Left lung (tissue), 10 donors: Measurements from ENCODE around the gene CD63. TPM values are rescaled to one million over a fixed set of nuclear protein-coding genes. Genes with fewer than 3 reads are reported as not detected.

Experiments
- ATAC-seq: fragments of 200-7000 bp; cut with Tn5 transposase; one replicate; pipeline ENCODE4 v1.9.1; 2020; ENCODE audit warnings: moderate library complexity
- DNase-seq, 4 donors: peaks; one replicate each; pipeline ENCODE4 v3.0.0-alpha.2; 2013 to 2020
- H3K27ac ChIP-seq, 2 donors: fragments of 200-600 bp; sonication (generic) in 1 of 2; one replicate each; pipeline versions ENCODE4 v1.5.0 to v1.8.0; 2020 to 2021
- H3K27me3 ChIP-seq, 2 donors: fragments of 200-600 bp; sonication (generic) in 1 of 2; one replicate each; pipeline versions ENCODE4 v1.5.0 to v1.8.0; 2020 to 2021
- H3K36me3 ChIP-seq, 2 donors: fragments of 200-600 bp; sonication (generic) in 1 of 2; one replicate each; pipeline versions ENCODE4 v1.5.0 to v1.8.0; 2020 to 2021
- H3K4me1 ChIP-seq, 2 donors: fragments of 200-600 bp; one replicate each; pipeline ENCODE4 v1.8.0; 2021
- H3K4me3 ChIP-seq, 2 donors: fragments of 200-600 bp; sonication (generic) in 1 of 2; one replicate each; pipeline versions ENCODE4 v1.5.0 to v1.8.0; 2020 to 2021; ENCODE audit warnings: mild to moderate bottlenecking in 1 of 2
- H3K9me3 ChIP-seq, 2 donors: fragments of 200-600 bp; sonication (generic) in 1 of 2; one replicate each; pipeline versions ENCODE4 v1.5.0 to v1.8.0; 2020 to 2021
- CTCF ChIP-seq, 2 donors: fragments of 200-600 bp; sonication (generic) in 1 of 2; IDR thresholded peaks; one replicate each; pipeline versions ENCODE4 v1.5.0 to v1.8.0; 2021; ENCODE audit warnings: antibody characterized with exemption in 2 of 2
- intact Hi-C, 2 donors: fragments of 100-400 bp; cut with DNase I; formaldehyde crosslinking; loops; one replicate each; pipeline versions ENCODE4 v1.11.2 to v1.14.2; 2022
- polyA plus RNA-seq, 6 donors: library from polyadenylated mRNA; unstranded; fragments of 120-200 nt; gene quantifications; one replicate each; pipeline ENCODE4 v1.2.1, GENCODE V29; 2013; ENCODE audit not compliant: insufficient read length in 6 of 6
- total RNA-seq, 2 donors: library from RNA; stranded (reverse); fragmentation: NEBNext Ultra II Directional; extraction: Animal tissue kit (Norgen Biotek cat#: 25700); gene quantifications; one replicate each; pipeline ENCODE4 v1.2.1, GENCODE V29; 2021
- donor health status: DM: no; HTN: yes; CAD: no.
- donor health status: DM: no; HTN: no; CAD: no.

Gene CD63
- total and polyA plus RNA-seq, 8 donors: 585 to 1,766 (median 677) TPM

- no peak for DNase-seq
- intact Hi-C loops: no loop called here
- Histone ChIP-seq H3K27ac (no peak overlapping the region), H3K4me3 (no peak overlapping the region), H3K27me3 (peaks cover 0 to 24% of the 10 kb centered on the region in 2 donors), H3K9me3 (no peaks in the 10 kb centered on the region), H3K36me3 (no peaks in the 10 kb centered on the region), H3K4me1 (peaks cover 0 to 12% of the 10 kb centered on the region in 2 donors)
- TF ChIP-seq CTCF (IDR thresholded peaks at IDR 0.05): no peak
- ATAC-seq: no peak
Observed at GRCh38 chr12:55703288-55703687, 25.5 kb downstream of the CD63 start.

DNA sequence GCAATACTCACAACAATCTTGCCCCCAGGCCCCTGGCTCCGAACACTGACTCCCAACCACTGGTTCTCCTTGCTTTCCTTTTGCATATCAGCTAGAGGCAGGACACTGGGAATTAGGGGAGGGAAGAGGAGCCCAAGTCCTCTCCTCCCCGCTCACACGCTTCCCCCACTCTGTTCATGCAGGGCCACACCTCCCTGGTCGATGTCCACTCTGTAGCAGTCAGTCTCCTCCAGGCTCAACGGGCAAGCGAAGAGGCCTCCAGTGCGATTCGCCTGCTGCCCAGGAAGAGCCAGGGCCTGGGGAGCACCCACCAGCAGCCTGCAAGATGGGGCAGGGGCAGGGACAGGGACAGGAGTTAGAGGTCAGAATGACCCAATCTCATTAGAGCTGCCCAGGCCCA lies 25.9 kb downstream of the CD63 start:
- no peak for TF ChIP-seq CTCF (IDR thresholded peaks at IDR 0.05)
- intact Hi-C loops: no loop called here
- Histone ChIP-seq H3K4me3 (no peak overlapping the region), H3K9me3 (no peaks in the 10 kb centered on the region), H3K27me3 (peaks cover 0 to 19% of the 10 kb centered on the region in 2 donors), H3K36me3 (no peaks in the 10 kb centered on the region), H3K27ac (no peak overlapping the region), H3K4me1 (peaks cover 0 to 9% of the 10 kb centered on the region in 2 donors)
- DNase-seq (no peak), ATAC-seq (no peak)

GRCh38 chr12:55700255-55701018 lies 28.4 kb downstream of the CD63 start:
- intact Hi-C loops: no loop called here
- no peaks in the 10 kb centered on the region for H3K36me3 ChIP-seq
- no peaks in the 10 kb centered on the region for H3K9me3 ChIP-seq
- no peak overlapping the region for H3K27ac ChIP-seq
- H3K27me3 ChIP-seq: no peaks in the 10 kb centered on the region
- TF ChIP-seq CTCF (IDR thresholded peaks at IDR 0.05): no peak
- ATAC-seq: no peak
- no peak overlapping the region for H3K4me3 ChIP-seq
- DNase-seq: no peak
- H3K4me1 ChIP-seq: no peaks in the 10 kb centered on the region

DNA sequence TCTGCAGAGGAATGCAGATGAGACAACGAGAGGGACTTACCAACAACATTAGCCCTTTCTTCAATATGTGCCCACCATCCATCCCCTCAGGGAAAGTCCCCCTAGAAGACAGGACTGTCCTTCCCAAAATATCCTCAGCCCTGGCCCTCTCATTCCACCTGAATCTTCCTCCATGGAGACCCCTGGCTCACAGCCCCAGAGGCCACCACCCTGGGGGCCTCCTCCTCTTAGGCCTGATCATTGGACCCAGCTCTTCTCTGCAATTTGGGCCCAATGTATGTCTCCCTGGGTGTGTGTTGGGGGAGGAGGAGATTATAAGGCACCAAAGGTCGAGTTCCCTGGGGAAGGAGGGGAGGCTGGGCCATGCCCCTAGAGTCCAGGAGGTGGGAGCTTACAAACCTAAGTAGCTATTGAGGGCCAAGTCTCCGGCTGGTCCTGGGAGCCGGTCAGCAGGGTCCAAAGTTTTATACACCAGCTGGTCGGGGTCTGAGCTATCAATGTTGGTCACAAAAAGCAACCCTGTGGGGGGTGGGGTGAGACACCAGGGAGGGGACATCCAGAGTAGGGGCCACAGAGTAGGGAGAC lies 29.2 kb downstream of the CD63 start:
- Histone ChIP-seq H3K36me3 (no peaks in the 10 kb centered on the region), H3K4me1 (no peaks in the 10 kb centered on the region), H3K4me3 (no peak overlapping the region), H3K27ac (no peak overlapping the region), H3K27me3 (no peaks in the 10 kb centered on the region), H3K9me3 (no peaks in the 10 kb centered on the region)
- TF ChIP-seq CTCF (IDR thresholded peaks at IDR 0.05): no peak
- intact Hi-C loops: no loop called here
- no peak for DNase-seq
- ATAC-seq: no peak

DNA sequence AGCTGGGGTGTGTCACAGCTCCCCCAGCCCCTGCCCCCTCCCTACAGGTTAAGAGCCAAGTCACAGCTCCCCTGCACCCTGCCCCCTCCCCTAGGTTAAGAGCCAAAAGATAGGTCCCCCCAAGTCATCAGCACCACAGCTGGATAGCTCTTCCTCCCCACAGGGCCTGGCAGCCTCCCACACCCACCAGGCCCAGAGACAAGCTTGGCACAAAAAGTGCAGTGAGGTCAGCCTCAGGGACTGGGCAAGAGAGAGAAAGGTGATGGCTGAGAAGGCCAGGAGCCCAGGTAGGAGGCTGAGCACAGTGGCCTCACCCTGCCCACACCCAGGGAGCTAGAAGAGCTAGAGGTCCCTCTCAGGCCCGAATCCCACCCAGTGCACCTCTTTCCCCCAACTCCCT lies 29.8 kb downstream of the CD63 start:
- intact Hi-C loops: no loop called here
- no peak overlapping the region for H3K4me3 ChIP-seq
- H3K4me1 ChIP-seq: no peaks in the 10 kb centered on the region
- H3K27ac ChIP-seq: no peak overlapping the region
- no peaks in the 10 kb centered on the region for H3K27me3 ChIP-seq
- no peak for DNase-seq
- peaks cover 0 to 3% of the 10 kb centered on the region in 2 donors for H3K36me3 ChIP-seq
- no peak for ATAC-seq
- no peak for TF ChIP-seq CTCF (IDR thresholded peaks at IDR 0.05)
- H3K9me3 ChIP-seq: no peaks in the 10 kb centered on the region
